Cardiac muscle cell (in vitro differentiated cells and primary cell): ENCODE data around the gene BIRC7. TPM values are rescaled to one million over a fixed set of nuclear protein-coding genes. Genes with fewer than 3 reads are reported as not detected.
A peak's percentile ranks its signal among the peaks of the same experiment; 100 is the strongest.

ENCODE experiments used
- DNase-seq, 2 donors: peaks; one replicate each; pipeline versions ENCODE4 v3.0.0 to v3.0.0-alpha.2; 2010 to 2017; ENCODE audit warnings: low read depth in 1 of 2, low spot score in 1 of 2
- H3K27ac ChIP-seq: fragments of 200-600 bp; sonication (generic); 2 replicates; pipeline ENCODE4 v1.5.1; 2016
- H3K27me3 ChIP-seq: fragments of 200-600 bp; sonication (generic); 2 replicates; pipeline ENCODE4 v1.6.0; 2016; ENCODE audit warnings: control low read depth
- H3K36me3 ChIP-seq: fragments of 200-600 bp; sonication (generic); 2 replicates; pipeline ENCODE4 v1.5.1; 2016; ENCODE audit warnings: control low read depth
- H3K4me1 ChIP-seq: fragments of 200-600 bp; sonication (generic); 2 replicates; pipeline ENCODE4 v1.8.1; 2017; ENCODE audit warnings: low read depth, mild to moderate bottlenecking, mixed run types
- H3K4me3 ChIP-seq: fragments of 200-600 bp; sonication (generic); 2 replicates; pipeline ENCODE4 v1.5.1; 2016; ENCODE audit warnings: mild to moderate bottlenecking
- H3K9me3 ChIP-seq: fragments of 200-600 bp; sonication (generic); 2 replicates; pipeline ENCODE4 v1.5.1; 2017; ENCODE audit warnings: low read depth, mild to moderate bottlenecking, control low read depth
- CTCF ChIP-seq: IDR thresholded peaks from 2 replicates; pipeline ENCODE4 v1.5.1; 2012; ENCODE audit warnings: low read depth, mild to moderate bottlenecking, low read length
- polyA plus RNA-seq: library from polyadenylated mRNA; unstranded; fragments of >200 nt; fragmentation: Nextera tagmentation; extraction: Ambion mirVana; gene quantifications from 2 replicates; pipeline ENCODE4 v1.2.1, GENCODE V29; 2016
- total RNA-seq: library from RNA; depleted of rRNA; stranded (reverse); fragments of >200 nt; gene quantifications from 2 replicates; pipeline ENCODE4 v1.2.3, GENCODE V29; 2016

Gene BIRC7
- total and polyA plus RNA-seq, 2 experiments from 2014 or later: 0.54 TPM; not detected in 1

- H3K4me1 ChIP-seq: peaks cover 10% of the 10 kb centered on the region
- peak; percentile 69 for TF ChIP-seq CTCF
- H3K9me3 ChIP-seq: no peaks in the 10 kb centered on the region
- peak overlapping the region; percentile 66 for H3K4me3 ChIP-seq
- peaks cover 14% of the 10 kb centered on the region for H3K27me3 ChIP-seq
- H3K36me3 ChIP-seq: peaks cover 30% of the 10 kb centered on the region
- DNase-seq: peak; percentile 44 to 62
- peak overlapping the region; percentile 86 for H3K27ac ChIP-seq
Measured at GRCh38 chr20:63215101-63216040, 20.3 kb upstream of the BIRC7 start.

DNA sequence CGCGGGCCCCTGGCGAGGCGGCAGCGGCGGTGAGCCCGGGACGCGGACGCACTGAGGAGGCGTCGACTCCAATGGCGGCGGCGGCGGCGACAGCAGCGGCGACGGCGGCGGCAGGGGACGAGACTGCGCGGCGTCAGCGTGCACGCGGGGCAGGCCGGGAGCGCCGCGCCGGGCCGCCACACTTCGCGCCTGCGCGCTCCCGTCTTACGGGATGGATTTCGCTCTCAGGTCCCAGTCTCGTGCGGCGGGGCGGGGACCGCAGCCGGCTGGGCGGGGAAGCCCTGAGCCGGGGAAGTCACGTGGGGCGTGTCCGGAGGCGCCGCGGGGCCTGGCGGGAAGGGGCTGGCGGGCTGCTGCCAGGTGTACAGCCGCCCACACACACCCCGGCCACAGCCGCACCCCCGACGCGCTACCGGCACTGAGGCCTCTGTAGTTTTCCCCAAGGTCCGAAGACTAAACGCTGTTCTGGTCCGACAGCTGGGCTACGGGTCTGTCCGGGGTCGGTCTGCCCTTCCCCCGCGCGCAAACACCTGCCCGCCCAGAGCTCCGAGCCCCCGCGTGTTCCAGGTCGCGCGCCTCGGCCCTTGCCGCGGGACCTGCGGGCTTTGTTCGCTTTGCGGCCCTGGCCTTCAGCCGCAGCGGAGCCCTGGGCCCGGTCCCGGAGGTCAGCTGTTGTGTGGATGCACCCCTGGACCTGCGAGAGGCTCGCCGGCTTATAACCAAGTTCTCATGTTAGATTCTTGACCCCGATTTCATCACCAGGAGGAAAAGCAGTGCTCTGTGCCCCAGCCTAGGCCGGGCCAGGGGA lies 19.5 kb upstream of the BIRC7 start, which contains the start of gene YTHDF1:
TSS of gene YTHDF1 (minus strand) at position 91 of the 808 bp plus-strand sequence. CDS start 239 bp downstream, outside the sequence.
- peaks cover 10% of the 10 kb centered on the region for H3K4me1 ChIP-seq
- DNase-seq: peak; percentile 95 to 98
- peak within 1 kb of the TSS; percentile 66 for H3K4me3 ChIP-seq
- peaks cover 23% of the 10 kb centered on the region for H3K27me3 ChIP-seq
- no peaks in the 10 kb centered on the region for H3K9me3 ChIP-seq
- TF ChIP-seq CTCF: no peak
- peaks cover 27% of the 10 kb centered on the region for H3K36me3 ChIP-seq
- H3K27ac ChIP-seq: peak within 1 kb of the TSS; percentile 86

- H3K9me3 ChIP-seq: no peaks in the 10 kb centered on the region
- no peak overlapping the region for H3K27ac ChIP-seq
- no peak for DNase-seq
- peaks cover 10% of the 10 kb centered on the region for H3K4me1 ChIP-seq
- peaks cover 28% of the 10 kb centered on the region for H3K27me3 ChIP-seq
- H3K36me3 ChIP-seq: peaks cover 20% of the 10 kb centered on the region
- no peak for TF ChIP-seq CTCF
- peak overlapping the region; percentile 31 for H3K4me3 ChIP-seq
Measured at GRCh38 chr20:63216849-63217471, 18.7 kb upstream of the BIRC7 start.

GRCh38 chr20:63217706-63218105 lies 18.0 kb upstream of the BIRC7 start:
- Histone ChIP-seq H3K9me3 (no peaks in the 10 kb centered on the region), H3K27ac (no peak overlapping the region), H3K36me3 (peaks cover 13% of the 10 kb centered on the region), H3K27me3 (peaks cover 35% of the 10 kb centered on the region), H3K4me3 (no peak overlapping the region), H3K4me1 (peaks cover 10% of the 10 kb centered on the region)
- no peak for DNase-seq
- no peak for TF ChIP-seq CTCF

DNA sequence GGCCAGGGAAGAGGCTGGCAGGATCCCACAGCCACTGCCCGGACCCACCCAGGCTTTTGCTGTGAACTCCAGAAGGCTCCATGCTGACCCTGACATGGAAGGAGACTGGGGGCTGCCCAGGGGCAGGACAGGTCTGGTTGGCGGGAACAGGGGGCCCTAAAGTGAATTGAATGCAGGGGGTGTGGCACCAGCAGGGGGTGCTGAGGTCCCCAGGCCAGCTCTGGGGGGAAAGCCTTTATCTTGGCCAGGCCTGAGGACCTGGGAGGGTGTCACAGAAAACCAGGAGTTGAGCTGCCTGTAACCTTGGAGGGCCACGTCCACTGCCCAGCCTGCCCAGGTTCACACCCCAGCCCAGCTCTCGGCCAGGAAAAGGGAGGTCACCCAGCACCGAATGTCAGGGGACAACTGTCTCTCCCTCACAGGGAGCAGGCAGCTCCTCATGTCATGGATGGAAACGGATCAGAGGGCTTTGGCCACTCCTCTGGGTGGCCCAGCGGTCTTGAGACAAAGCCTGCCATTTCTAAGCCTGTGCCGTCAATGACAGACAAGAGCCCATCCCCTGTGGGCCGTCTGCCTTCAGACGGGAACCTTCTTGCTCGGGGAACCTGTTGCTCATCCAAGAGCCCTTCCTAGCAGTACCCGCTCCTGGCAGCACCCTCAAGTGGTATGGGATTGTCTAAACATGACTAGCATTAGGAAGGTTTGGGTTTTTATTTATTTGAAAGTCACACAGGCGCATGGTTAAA lies 16.8 kb upstream of the BIRC7 start:
- H3K27ac ChIP-seq: no peak overlapping the region

More for the DNA sequence above, 16.8 kb upstream of the BIRC7 start:
- peaks cover 10% of the 10 kb centered on the region for H3K4me1 ChIP-seq
- no peak overlapping the region for H3K4me3 ChIP-seq
- H3K36me3 ChIP-seq: peaks cover 6% of the 10 kb centered on the region
- peaks cover 37% of the 10 kb centered on the region for H3K27me3 ChIP-seq
- TF ChIP-seq CTCF: no peak
- DNase-seq: no peak
- H3K9me3 ChIP-seq: no peaks in the 10 kb centered on the region
